ENCODE data around the gene AMDHD1.

Gene AMDHD1

GRCh38 chr12:95943330-95943842 lies at the start of gene AMDHD1:
Gene AMDHD1 (plus strand): TSS chr12:95943331. CDS start chr12:95943399, 68 bp downstream.
- DNase-seq, result peak; percentile 30

DNA sequence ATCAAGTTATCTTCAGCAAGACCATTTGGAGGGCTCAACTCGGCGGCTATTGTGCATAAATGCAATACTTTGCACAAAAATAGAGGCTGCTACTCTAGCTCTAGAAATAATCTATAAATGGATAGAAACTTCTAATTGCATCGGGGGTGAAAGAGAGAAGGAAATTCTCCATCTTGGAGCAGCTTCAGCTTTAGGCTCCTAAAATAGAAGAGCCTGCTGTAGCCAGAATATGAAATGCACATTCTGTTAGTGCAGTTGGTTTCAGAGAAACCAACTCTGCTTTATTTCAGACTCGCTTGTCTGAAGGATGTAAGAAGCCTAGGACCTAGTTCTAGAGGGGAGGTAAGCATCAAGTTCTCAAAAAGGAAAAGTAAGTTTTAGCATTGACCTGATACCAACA lies 46.3 kb upstream of the AMDHD1 start:
- no peak for DNase-seq

DNA sequence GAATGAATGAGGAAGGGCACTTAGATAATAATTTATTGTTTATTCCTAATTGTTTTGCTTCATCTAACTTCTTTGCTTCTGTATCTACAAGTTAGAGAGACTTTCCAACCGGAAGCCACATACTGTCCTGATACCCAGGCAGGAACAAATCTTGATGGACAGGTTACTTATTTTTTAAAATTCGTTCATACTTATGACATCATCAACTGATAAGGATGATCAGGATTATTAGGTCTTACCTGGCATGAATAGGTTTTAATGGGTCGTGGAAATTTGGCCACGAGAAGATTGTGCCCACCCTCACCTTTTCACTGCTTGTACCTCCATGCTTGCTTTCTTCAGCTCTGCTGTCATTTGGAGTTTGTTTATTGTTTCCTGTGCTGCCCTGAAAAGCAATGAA lies 45.0 kb upstream of the AMDHD1 start:
- no peak for DNase-seq

DNA sequence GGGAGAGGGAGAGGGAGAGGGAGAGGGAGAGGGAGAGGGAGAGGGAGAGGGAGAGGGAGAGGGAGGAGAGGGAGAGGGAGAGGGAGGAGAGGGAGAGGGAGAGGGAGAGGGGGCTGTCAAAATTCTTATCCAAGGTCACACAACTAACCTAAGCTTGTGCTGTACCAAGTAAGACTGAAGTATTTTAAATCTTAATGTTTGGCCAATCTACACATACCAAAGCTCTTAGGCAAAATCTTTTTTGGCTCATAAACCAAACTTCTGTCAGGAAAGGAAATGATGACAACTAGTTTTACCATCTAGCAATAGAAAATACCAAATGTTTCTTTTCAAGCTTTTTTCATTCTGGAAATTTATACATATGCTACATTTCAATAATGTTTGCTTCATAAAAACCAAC lies 34.6 kb upstream of the AMDHD1 start:
- no peak for DNase-seq

- no peak for DNase-seq
Observed at GRCh38 chr12:95909871-95910270, 33.3 kb upstream of the AMDHD1 start.

GRCh38 chr12:95918194-95918993 lies 24.7 kb upstream of the AMDHD1 start:
- DNase-seq, result peak; percentile 60

GRCh38 chr12:95919110-95919509 lies 24.0 kb upstream of the AMDHD1 start:
- no peak for DNase-seq

GRCh38 chr12:95922231-95922630 lies 20.9 kb upstream of the AMDHD1 start:
- no peak for DNase-seq

DNA sequence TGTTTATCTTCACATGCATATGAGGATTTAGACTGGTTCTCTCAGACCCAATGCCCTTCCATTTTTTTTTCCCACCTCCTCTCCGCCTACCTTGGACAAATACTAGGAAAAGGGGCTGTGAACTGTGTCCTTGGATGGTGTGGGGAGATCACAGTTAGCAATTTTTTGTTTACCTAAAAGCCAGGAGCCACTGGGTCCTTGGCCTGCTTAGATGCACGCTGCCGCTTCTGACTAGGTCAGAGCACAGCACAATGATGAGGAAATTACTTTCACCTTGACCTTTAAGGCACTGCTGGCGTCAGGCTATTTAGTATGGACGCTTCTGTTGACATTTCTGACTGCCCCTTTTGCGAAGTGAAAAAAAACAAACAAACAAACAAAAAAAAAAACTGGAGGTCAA lies 2.6 kb upstream of the AMDHD1 start:
- DNase-seq, result no peak

DNA sequence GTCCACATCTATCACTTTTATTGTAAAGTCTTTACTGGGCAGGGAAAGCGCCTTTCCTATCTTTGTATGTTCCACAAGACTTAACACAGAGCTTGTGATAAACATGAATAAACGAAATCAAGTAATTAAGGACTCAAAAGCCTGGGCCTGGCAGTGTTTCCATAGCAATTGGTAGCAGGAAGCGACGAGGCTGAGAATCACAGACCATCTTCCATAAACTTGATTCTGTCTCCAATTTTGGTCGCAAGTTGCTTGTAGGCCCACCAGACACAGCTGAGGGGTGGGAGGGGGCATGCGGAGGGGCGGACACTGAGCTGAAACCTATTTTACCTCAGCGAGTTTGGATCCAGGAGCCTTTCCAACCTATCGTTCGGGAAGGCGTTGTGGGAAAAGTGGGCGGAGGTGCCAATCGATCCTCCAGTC lies 1.0 kb upstream of the AMDHD1 start:
- DNase-seq, result peak; percentile 47

GRCh38 chr12:95942524-95943329 lies 404 bp upstream of the AMDHD1 start, which contains the start of gene CCDC38:
Gene CCDC38 (minus strand): TSS chr12:95942614. CDS start chr12:95936509, 6,105 bp downstream.
- DNase-seq, result peak; percentile 85

DNA sequence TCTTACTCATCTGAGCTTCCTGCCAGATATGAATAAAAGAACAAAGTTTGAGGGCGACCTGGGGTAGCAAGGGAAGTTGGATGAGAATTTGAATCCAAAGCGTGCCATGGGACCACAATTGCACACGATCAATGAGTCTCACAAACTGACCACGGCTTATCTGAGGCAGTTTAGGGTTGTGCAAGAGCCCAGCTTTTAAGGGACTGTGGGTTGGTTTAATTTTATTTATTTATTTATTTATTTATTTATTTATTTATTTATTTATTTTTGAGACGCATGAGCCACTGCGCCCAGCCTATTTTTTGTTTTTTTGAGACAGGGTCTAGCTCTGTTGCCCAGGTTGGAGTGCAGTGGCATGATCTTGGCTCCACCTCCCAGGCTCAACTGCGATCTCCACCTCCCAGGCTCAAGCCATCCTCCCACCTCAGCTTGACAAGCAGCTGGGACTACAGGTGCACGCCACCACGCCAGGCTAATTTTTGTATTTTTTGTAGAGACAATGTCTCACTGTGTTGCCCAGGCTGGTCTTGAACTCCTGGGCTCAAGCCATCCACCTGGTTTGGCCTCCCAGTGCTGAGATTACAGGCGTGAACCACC lies 1.1 kb downstream of the AMDHD1 start:
- no peak for DNase-seq

- DNase-seq, result no peak
Observed at GRCh38 chr12:95949477-95950206, 6.5 kb downstream of the AMDHD1 start.

GRCh38 chr12:95951515-95951914 lies 8.4 kb downstream of the AMDHD1 start:
- DNase-seq, result peak; percentile 17

DNA sequence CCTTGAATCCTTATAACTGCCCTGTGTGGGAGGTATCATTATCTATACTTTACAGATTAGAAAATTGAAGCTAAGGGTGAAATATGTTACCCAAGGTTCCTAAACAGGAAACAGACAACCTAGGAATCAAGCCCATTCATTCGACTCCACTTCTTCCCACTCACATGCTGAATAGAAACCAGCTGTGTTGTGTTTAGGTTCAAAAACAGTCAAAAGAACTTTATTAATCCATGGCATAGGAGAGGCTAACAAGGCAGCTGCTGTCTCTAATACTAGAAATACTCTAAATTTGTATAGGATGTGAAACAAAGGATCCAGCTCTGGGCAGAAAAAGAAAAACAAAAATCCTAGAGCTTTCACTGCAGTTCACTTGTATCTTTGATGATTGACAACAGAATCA lies 9.9 kb downstream of the AMDHD1 start:
- DNase-seq, result no peak

DNA sequence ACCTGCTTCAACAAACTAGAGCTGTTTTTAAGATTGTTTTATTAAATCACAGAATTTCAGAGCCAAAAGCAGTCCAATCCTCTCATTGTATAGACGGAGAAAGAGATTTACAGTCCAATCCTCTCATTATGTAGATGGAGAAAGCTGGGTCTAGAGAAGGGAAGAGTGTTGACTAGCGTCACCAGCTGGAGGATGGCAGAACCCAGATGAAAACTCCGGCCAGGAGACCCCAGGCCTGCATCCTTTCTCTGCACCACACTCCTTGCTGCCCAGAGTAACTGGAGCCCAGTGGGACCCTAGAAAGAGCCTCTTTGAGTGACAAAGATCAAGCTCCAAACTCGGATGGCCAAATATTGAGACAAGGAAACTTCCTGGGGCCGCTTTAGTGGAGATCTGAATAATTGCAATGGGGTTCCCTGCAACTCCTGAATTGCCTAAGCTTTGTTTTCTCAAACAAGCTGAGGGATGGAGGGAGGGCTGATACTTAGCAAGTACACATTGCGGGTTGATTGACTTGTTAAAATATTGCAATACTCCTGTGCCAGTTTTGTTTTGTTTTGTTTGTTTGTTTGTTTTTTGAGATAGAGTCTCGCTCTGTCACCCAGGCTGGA lies 12.5 kb downstream of the AMDHD1 start:
- DNase-seq, result no peak

- no peak for DNase-seq
Observed at GRCh38 chr12:95956557-95957145, 13.5 kb downstream of the AMDHD1 start.

DNA sequence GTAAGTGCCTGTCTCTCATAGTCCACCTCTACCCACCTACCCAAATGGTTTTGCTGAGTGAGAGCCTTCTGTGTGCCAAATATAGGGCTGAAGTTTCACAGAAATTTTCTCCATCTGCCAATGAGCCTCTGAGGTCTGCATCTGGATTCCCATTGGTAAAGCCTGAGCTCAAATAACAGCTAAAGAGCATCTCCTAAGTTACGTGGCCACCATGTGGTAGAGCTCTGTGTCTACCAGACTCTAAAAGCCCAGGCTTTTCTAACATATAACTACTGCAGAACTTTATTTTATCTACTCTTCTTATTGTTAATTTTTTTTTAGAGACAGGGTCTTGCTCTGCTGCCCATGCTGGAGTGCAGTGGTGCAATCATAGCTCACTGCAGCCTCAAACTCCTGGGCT lies 16.0 kb downstream of the AMDHD1 start:
- no peak for DNase-seq

DNA sequence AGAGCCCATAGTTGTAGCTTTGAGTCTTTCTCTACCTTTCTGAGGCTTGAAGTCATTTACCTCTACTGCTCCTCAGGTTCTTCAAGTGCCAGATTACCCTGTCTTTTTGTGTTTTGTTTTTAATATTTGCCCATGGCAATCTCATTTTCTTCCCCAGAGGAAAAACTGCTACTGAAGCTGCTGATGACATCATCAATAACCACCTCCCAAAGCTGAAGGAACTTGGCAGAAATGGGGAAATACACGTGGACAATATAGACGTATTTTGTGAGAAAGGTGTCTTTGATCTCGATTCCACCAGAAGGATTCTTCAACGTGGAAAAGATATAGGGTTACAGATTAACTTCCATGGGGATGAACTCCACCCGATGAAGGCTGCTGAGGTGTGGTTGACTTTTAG lies 17.1 kb downstream of the AMDHD1 start:
- no peak for DNase-seq

DNA sequence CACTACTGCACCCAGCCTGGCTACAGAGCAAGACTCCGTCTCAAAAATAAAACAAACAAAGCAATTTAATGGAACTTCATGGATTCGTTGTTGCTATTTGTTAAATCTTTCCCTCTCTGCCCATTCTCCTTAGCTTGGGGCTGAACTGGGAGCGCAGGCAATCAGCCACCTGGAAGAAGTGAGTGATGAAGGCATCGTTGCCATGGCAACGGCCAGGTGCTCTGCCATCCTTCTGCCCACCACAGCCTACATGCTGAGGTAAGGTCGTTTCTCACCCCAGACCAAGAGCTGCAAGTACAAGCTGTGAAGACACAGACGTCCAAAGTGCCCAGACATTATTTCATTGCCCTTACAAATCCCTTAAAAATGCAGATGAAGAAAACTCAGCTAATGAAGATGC lies 19.1 kb downstream of the AMDHD1 start:
- DNase-seq, result peak; percentile 81

GRCh38 chr12:95963096-95963495 lies 20.0 kb downstream of the AMDHD1 start:
- DNase-seq, result no peak

Measured in NCI-H1105 (cell line).